H1 (cell line): ENCODE data around the gene GALNT2. TPM values are rescaled to one million over a fixed set of nuclear protein-coding genes. Genes with fewer than 3 reads are reported as not detected.

ENCODE experiments used
- CTCF ChIA-PET: fragments of 300-600 bp; sonication (Branson Sonifier 250); formaldehyde crosslinking; loops from one replicate; lab custom pipeline; 2021; ENCODE audit not compliant: partially characterized antibody; lab: Charles Lee
- POLR2A ChIA-PET: fragments of 300-600 bp; sonication (Branson Sonifier 250); formaldehyde crosslinking; loops from one replicate; lab custom pipeline; 2021; ENCODE audit warnings: inconsistent platforms; ENCODE audit not compliant: partially characterized antibody; lab: Charles Lee
- DNase-seq, 2 experiments: peaks; one replicate each; pipeline versions ENCODE4 v3.0.0 to v3.0.0-alpha.2; 2010 to 2022; ENCODE audit warnings: low spot score in 2 of 2, low read depth in 1 of 2, mixed read lengths in 1 of 2
- FAIRE-seq: peaks from 2 replicates; lab custom pipeline; 2011; peaks lifted over from hg19 to GRCh38; lab: Jason Lieb, UNC
- H2AFZ ChIP-seq: 2 replicates; pipeline ENCODE4 v1.8.1; 2012; ENCODE audit warnings: low read length, inconsistent platforms
- H2AK5ac ChIP-seq: 2 replicates; pipeline ENCODE4 v1.6.1; 2013; ENCODE audit warnings: low read depth, low read length
- H2BK120ac ChIP-seq: replicated peaks from 2 replicates; pipeline ENCODE3; 2013; ENCODE audit warnings: low read depth, low read length, inconsistent platforms
- H2BK12ac ChIP-seq: 2 replicates; pipeline ENCODE4 v1.6.1; 2013; ENCODE audit warnings: low read depth, low read length
- H2BK15ac ChIP-seq: 2 replicates; pipeline ENCODE4 v1.6.1; 2013; ENCODE audit warnings: low read length
- H2BK20ac ChIP-seq: 2 replicates; pipeline ENCODE4 v1.6.1; 2013; ENCODE audit warnings: low read length
- H2BK5ac ChIP-seq: 2 replicates; pipeline ENCODE4 v1.6.1; 2013; ENCODE audit warnings: low read depth, low read length
- H3K14ac ChIP-seq: 2 replicates; pipeline ENCODE4 v1.6.1; 2013; ENCODE audit warnings: inconsistent platforms; ENCODE audit not compliant: insufficient read length
- H3K18ac ChIP-seq: 2 replicates; pipeline ENCODE4 v1.6.1; 2013; ENCODE audit warnings: low read length; ENCODE audit errors: extremely low read depth
- H3K23ac ChIP-seq: 2 replicates; pipeline ENCODE4 v1.6.1; 2013; ENCODE audit warnings: inconsistent platforms; ENCODE audit not compliant: insufficient read length
- H3K23me2 ChIP-seq: 2 replicates; pipeline ENCODE4 v1.6.1; 2013; ENCODE audit warnings: low read depth, low read length
- H3K27ac ChIP-seq: 2 replicates; pipeline ENCODE4 v1.6.1; 2011; ENCODE audit warnings: low read depth, low read length, inconsistent platforms
- H3K27me3 ChIP-seq, 4 experiments: replicated peaks in 1 of 4; 1 replicate in 1 of 4; 2 replicates in 3 of 4; pipeline versions ENCODE4 v1.6.1 to v1.8.1; 2011 to 2013; ENCODE audit warnings: low read length in 3 of 4, mild to moderate bottlenecking in 3 of 4, inconsistent platforms in 2 of 4, mixed read lengths in 2 of 4, moderate library complexity in 1 of 4; ENCODE audit not compliant: control insufficient read depth in 3 of 4, insufficient read depth in 3 of 4; ENCODE audit errors: extremely low read depth in 1 of 4
- H3K36me3 ChIP-seq, 4 experiments: 2 replicates each; pipeline versions ENCODE4 v1.6.1 to v1.8.1; 2011 to 2013; ENCODE audit warnings: mild to moderate bottlenecking in 4 of 4, low read length in 3 of 4, moderate library complexity in 2 of 4, control low read depth in 1 of 4, inconsistent platforms in 1 of 4; ENCODE audit not compliant: insufficient read depth in 4 of 4, control insufficient read depth in 2 of 4
- H3K4ac ChIP-seq: replicated peaks from 2 replicates; pipeline ENCODE3; 2013; ENCODE audit warnings: low read length, low read depth, mixed read lengths, inconsistent platforms; ENCODE audit not compliant: insufficient read length
- H3K4me1 ChIP-seq, 4 experiments: replicated peaks in 1 of 4; 1 replicate in 1 of 4; 2 replicates in 3 of 4; pipeline versions ENCODE4 v1.6.1 to v1.8.1; 2011 to 2013; ENCODE audit warnings: low read length in 3 of 4, inconsistent platforms in 2 of 4, mixed read lengths in 1 of 4; ENCODE audit not compliant: insufficient read depth in 4 of 4, control insufficient read depth in 3 of 4
- H3K4me2 ChIP-seq, 2 experiments: 2 replicates each; pipeline versions ENCODE4 v1.6.1 to v1.8.1; 2011 to 2013; ENCODE audit warnings: low read depth in 2 of 2, low read length in 2 of 2, control low read depth in 1 of 2, inconsistent platforms in 1 of 2, mild to moderate bottlenecking in 1 of 2; ENCODE audit not compliant: insufficient read depth in 1 of 2
- H3K4me3 ChIP-seq, 4 experiments: fragments of 200-600, 300-600 bp in 1 of 4; sonication (generic), shearing (Covaris generic), sonication (Bioruptor Twin) in 1 of 4; 2 replicates each; pipeline versions ENCODE4 v1.5.1 to v1.8.1; 2011 to 2016; ENCODE audit warnings: low read length in 4 of 4, low read depth in 3 of 4, control low read depth in 2 of 4, inconsistent platforms in 2 of 4, mild to moderate bottlenecking in 2 of 4, mixed read lengths in 1 of 4, moderate library complexity in 1 of 4; ENCODE audit not compliant: insufficient read depth in 2 of 4; ENCODE audit errors: extremely low read depth in 1 of 4
- H3K56ac ChIP-seq: replicated peaks from 2 replicates; pipeline ENCODE3; 2013; ENCODE audit warnings: low read depth, mild to moderate bottlenecking, mixed read lengths, low read length, inconsistent platforms; ENCODE audit not compliant: insufficient read length
- H3K79me1 ChIP-seq: 2 replicates; pipeline ENCODE4 v1.6.1; 2013; ENCODE audit warnings: low read depth, low read length, control low read depth
- H3K79me2 ChIP-seq, 2 experiments: 2 replicates each; pipeline versions ENCODE4 v1.6.1 to v1.8.1; 2012 to 2013; ENCODE audit warnings: low read length in 2 of 2, mild to moderate bottlenecking in 2 of 2, inconsistent platforms in 1 of 2; ENCODE audit not compliant: insufficient read depth in 2 of 2, control insufficient read depth in 1 of 2
- H3K9ac ChIP-seq, 4 experiments: replicated peaks in 1 of 4; 1 replicate in 1 of 4; 2 replicates in 3 of 4; pipeline versions ENCODE4 v1.6.1 to v1.8.1; 2011 to 2013; ENCODE audit warnings: low read depth in 3 of 4, low read length in 3 of 4, control low read depth in 2 of 4, mild to moderate bottlenecking in 2 of 4, moderate library complexity in 2 of 4, inconsistent platforms in 1 of 4; ENCODE audit errors: extremely low read depth in 1 of 4
- H3K9me3 ChIP-seq, 2 experiments: 2 replicates each; pipeline versions ENCODE4 v1.6.1 to v1.8.1; 2012 to 2013; ENCODE audit warnings: mild to moderate bottlenecking in 2 of 2, moderate library complexity in 2 of 2, control low read depth in 1 of 2, inconsistent platforms in 1 of 2, low read depth in 1 of 2, low read length in 1 of 2, mixed read lengths in 1 of 2; ENCODE audit not compliant: insufficient read depth in 2 of 2
- H4K20me1 ChIP-seq, 2 experiments: replicated peaks in 1 of 2; 2 replicates each; pipeline versions ENCODE3 to v1.8.1; 2011 to 2013; ENCODE audit warnings: inconsistent platforms in 2 of 2, low read length in 2 of 2, mild to moderate bottlenecking in 1 of 2; ENCODE audit not compliant: insufficient read depth in 2 of 2, control insufficient read depth in 1 of 2
- H4K5ac ChIP-seq: 2 replicates; pipeline ENCODE4 v1.6.1; 2013; ENCODE audit warnings: low read length, low read depth, mixed read lengths, inconsistent platforms; ENCODE audit not compliant: insufficient read length
- H4K8ac ChIP-seq: 2 replicates; pipeline ENCODE4 v1.8.0; 2013; ENCODE audit warnings: mild to moderate bottlenecking, moderate library complexity, low read length, inconsistent platforms; ENCODE audit not compliant: insufficient read depth; ENCODE audit errors: extremely low read depth
- H4K91ac ChIP-seq: replicated peaks from 2 replicates; pipeline ENCODE3; 2013; ENCODE audit warnings: low read length, mixed read lengths, inconsistent platforms; ENCODE audit not compliant: insufficient read length
- BRCA1 ChIP-seq: IDR thresholded peaks from 2 replicates; pipeline ENCODE4 v1.6.1; 2012; ENCODE audit warnings: low read depth, low read length, improper control_type of control experiment
- CREB1 ChIP-seq: IDR thresholded peaks from 2 replicates; pipeline ENCODE4 v1.6.1; 2012; ENCODE audit warnings: inconsistent platforms
- EP300 ChIP-seq, 2 experiments: IDR thresholded peaks; 1 replicate in 1 of 2; 2 replicates in 1 of 2; pipeline ENCODE4 v1.6.1; 2011 to 2012; ENCODE audit warnings: low read depth in 2 of 2, low read length in 2 of 2, mild to moderate bottlenecking in 2 of 2, borderline replicate concordance in 1 of 2, inconsistent platforms in 1 of 2, moderate library complexity in 1 of 2
- KDM5A ChIP-seq: fragments of 200-600 bp; IDR thresholded peaks from 2 replicates; pipeline ENCODE4 v1.7.1; 2012; ENCODE audit warnings: mild to moderate bottlenecking, low read length, inconsistent platforms, mixed read lengths
- MAX ChIP-seq: IDR thresholded peaks from 2 replicates; pipeline ENCODE4 v1.6.1; 2012; ENCODE audit warnings: inconsistent platforms
- NRF1 ChIP-seq: IDR thresholded peaks from 2 replicates; pipeline ENCODE4 v1.6.1; 2011; ENCODE audit warnings: mild to moderate bottlenecking, low read depth, low read length, improper control_type of control experiment
- PHF8 ChIP-seq: fragments of 200-600 bp; sonication (generic); conservative IDR thresholded peaks from 2 replicates; pipeline ENCODE4 v1.7.1; 2012; ENCODE audit warnings: low read depth, mild to moderate bottlenecking, inconsistent platforms, low read length, moderate library complexity
- RAD21 ChIP-seq, 2 experiments: IDR thresholded peaks in 1 of 2; conservative IDR thresholded peaks in 1 of 2; 2 replicates each; pipeline ENCODE4 v1.6.1; 2011; ENCODE audit warnings: low read depth in 2 of 2, low read length in 2 of 2, improper control_type of control experiment in 1 of 2, inconsistent platforms in 1 of 2, mild to moderate bottlenecking in 1 of 2, moderate library complexity in 1 of 2
- RXRA ChIP-seq: IDR thresholded peaks from 2 replicates; pipeline ENCODE4 v1.6.1; 2011; ENCODE audit warnings: low read depth, mild to moderate bottlenecking, low read length, moderate library complexity; ENCODE audit not compliant: insufficient read depth
- WGBS, 2 experiments: shearing (Covaris generic) in 1 of 2; methylation state at CpG; one replicate each; pipeline versions ENCODE4 v1.1.6 to v1.1.7; 2013 to 2015; ENCODE audit warnings: low lambda C conversion rate in 2 of 2, mixed read lengths in 2 of 2, inconsistent platforms in 1 of 2, low coverage in 1 of 2, missing lambda C conversion rate in 1 of 2; ENCODE audit not compliant: insufficient replicate concordance in 2 of 2, insufficient coverage in 1 of 2, insufficient read length in 1 of 2; ENCODE audit errors: extremely low coverage in 1 of 2, missing lambda C conversion rate in 1 of 2; 5-methylcytosine and 5-hydroxymethylcytosine counted together
- polyA plus RNA-seq, 7 experiments: library from polyadenylated mRNA; depleted of rRNA in 3 of 7; stranded (reverse) in 5 of 7; unstranded in 2 of 7; fragments of >200 nt in 5 of 7; fragments of 200-250 nt in 2 of 7; gene quantifications; 1 replicate in 5 of 7; 2 replicates in 1 of 7; 4 replicates in 1 of 7; pipeline versions ENCODE4 v1.2.1 to v1.2.3, GENCODE V29; 2011 to 2013; ENCODE audit warnings: missing spikeins in 2 of 7, mixed read lengths in 2 of 7
- total RNA-seq: library from RNA; stranded (reverse); fragmentation: NEBNext Ultra II Directional; extraction: Animal tissue kit (Norgen Biotek cat#: 25700); gene quantifications from 2 replicates; pipeline ENCODE4 v1.2.1, GENCODE V29; 2021
- TF ChIP-seq, protein P1 (sequence below), 3 experiments: IDR thresholded peaks; 1 replicate in 2 of 3; 2 replicates in 1 of 3; pipeline versions ENCODE4 v1.5.1 to v1.6.1; 2011; ENCODE audit warnings: low read length in 3 of 3, mild to moderate bottlenecking in 3 of 3, inconsistent platforms in 2 of 3, low read depth in 1 of 3, moderate library complexity in 1 of 3; ENCODE audit not compliant: insufficient read depth in 1 of 3; ENCODE audit errors: control extremely low read depth in 1 of 3

Gene GALNT2
- total and polyA plus RNA-seq, 2 of the 8 experiments (the other 6 are each of a cell fraction or from before 2014, with no cell fraction given) = 34.5 to 75.3 TPM

DNA sequence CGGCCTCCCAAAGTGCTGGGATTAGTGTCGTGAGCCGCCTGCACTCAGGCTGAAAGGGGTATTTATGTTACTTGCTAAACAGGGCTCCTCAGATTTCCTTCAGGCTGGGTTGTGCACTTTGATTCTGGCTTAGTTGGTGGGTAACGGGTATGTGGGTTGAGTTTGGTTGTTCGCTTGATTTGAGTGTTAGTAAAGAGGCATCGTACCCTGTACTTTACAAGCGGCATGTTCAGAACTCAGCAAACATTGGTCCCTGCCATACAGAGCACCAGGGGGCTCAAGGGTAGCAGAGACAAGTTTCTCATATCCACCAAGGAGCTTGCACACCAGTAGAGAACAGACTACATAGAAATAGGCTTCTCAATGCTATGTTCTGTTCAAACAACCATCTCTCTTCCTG is 211.3 kb downstream of the GALNT2 start:
- Histone ChIP-seq H3K27ac (no peak overlapping the region), H3K79me2 (no peaks in the 10 kb centered on the region), H3K27me3 (no peaks in the 10 kb centered on the region), H2AK5ac (no peak overlapping the region), H2BK5ac (no peak overlapping the region), H2BK20ac (no peak overlapping the region), H3K4me1 (peaks cover 9 to 20% (median 11%) of the 10 kb centered on the region in 4 experiments), H3K56ac (no peak overlapping the region), H3K23ac (no peak overlapping the region), H3K4me2 (no peak overlapping the region; a peak in 1 of 4 replicates), H3K4me3 (no peak overlapping the region), H4K8ac (no peak overlapping the region), H3K9me3 (no peaks in the 10 kb centered on the region), H2BK15ac (no peak overlapping the region), H3K18ac (no peak overlapping the region), H3K36me3 (peaks cover 0 to 19% (median 1%) of the 10 kb centered on the region in 4 experiments; a peak in 3 of 8 replicates), H2BK12ac (no peak overlapping the region), H3K79me1 (no peaks in the 10 kb centered on the region; the same call in 1 of the 2 replicates), H3K23me2 (no peaks in the 10 kb centered on the region), H2BK120ac (no peak overlapping the region), H2AFZ (no peak overlapping the region), H3K9ac (no peak overlapping the region), H3K4ac (no peak overlapping the region), H3K14ac (no peak overlapping the region), H4K91ac (peak overlapping the region; percentile 22), H4K5ac (no peak overlapping the region), H4K20me1 (peaks cover 0 to 3% of the 10 kb centered on the region in 2 experiments)
- POLR2A ChIA-PET = interaction anchor here (0.8 to 3.0 kb wide), 2 partner anchors 10 to 42 kb away, joined by 3 to 14 read pairs; no protein-coding TSS in a partner anchor
- CTCF ChIA-PET = interaction anchor here (0.8 to 2.1 kb wide), 7 partner anchors 10 to 763 kb away, joined by 3 to 10 read pairs (median 3); no protein-coding TSS in a partner anchor
- no peak for FAIRE-seq
- WGBS, 2 experiments = 93% methylated on average over 7 of the region's 7 CpGs; no CpG with 5 or more reads in 1 of the 2 experiments
- DNase-seq = no peak
- TF ChIP-seq EP300 (IDR thresholded peaks at IDR 0.05; ENCODE audit: borderline replicate concordance in 1 of 2, low read depth in 2 of 2, low read length in 2 of 2) (no peak), RAD21 (IDR thresholded peaks at IDR 0.05 in 1 of 2, conservative IDR thresholded peaks at IDR 0.05 in 1 of 2; ENCODE audit: low read depth in 2 of 2, low read length in 2 of 2) (no peak), CREB1 (no peak), MAX (no peak), KDM5A (no peak), BRCA1 (no peak), PHF8 (no peak), RXRA (no peak), NRF1 (no peak)
- TF ChIP-seq, protein P1, sequence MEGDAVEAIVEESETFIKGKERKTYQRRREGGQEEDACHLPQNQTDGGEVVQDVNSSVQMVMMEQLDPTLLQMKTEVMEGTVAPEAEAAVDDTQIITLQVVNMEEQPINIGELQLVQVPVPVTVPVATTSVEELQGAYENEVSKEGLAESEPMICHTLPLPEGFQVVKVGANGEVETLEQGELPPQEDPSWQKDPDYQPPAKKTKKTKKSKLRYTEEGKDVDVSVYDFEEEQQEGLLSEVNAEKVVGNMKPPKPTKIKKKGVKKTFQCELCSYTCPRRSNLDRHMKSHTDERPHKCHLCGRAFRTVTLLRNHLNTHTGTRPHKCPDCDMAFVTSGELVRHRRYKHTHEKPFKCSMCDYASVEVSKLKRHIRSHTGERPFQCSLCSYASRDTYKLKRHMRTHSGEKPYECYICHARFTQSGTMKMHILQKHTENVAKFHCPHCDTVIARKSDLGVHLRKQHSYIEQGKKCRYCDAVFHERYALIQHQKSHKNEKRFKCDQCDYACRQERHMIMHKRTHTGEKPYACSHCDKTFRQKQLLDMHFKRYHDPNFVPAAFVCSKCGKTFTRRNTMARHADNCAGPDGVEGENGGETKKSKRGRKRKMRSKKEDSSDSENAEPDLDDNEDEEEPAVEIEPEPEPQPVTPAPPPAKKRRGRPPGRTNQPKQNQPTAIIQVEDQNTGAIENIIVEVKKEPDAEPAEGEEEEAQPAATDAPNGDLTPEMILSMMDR (IDR thresholded peaks at IDR 0.05; ENCODE audit: control extremely low read depth in 1 of 3, insufficient read depth in 1 of 3, low read depth in 1 of 3, low read length in 3 of 3) = no peak
